Measurements from ENCODE around the gene ICAM5. TPM values are rescaled to one million over a fixed set of nuclear protein-coding genes. Genes with fewer than 3 reads are reported as not detected.
"Not testable (repeated sequence)": the region's sequence is repeated elsewhere in the genome, so short reads cannot be mapped to it uniquely, and the experiment has no call there.

ICAM5 gene
- total and polyA plus RNA-seq, 2 donors: 0.85 to 1.2 TPM

DNA sequence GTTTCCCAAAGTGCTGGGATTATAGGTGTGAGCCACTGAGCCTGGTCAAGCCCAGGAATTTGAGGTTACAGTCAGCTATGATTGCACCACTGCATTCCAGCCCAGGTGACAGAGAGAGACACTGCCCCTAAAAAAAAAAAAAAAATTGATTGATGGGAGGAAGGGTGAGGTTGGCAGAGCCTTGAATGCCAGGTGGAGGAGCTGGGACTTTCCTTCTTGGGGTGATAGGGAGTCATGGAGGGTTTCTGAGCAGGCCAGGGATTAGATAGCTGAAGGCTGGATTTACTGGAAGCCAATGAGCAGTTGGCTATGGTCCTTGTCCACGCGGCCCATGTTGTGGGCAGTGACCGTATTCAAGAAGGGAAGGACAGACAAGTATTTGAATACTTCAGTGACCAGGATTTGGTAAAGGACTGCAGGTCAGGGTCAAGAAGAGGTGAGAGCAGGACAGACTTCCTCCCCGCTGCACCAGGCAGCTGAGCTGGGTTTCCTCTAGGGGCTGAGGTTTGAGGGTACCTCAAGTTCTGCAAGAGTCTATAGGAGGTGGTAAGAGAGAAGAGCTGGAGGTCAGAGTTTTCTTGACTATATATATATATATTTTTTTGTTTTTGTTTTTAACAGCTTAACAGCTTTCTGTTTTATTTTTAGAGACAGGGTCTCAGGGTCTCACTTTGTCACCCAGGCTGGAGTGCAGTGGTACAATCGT is 9.9 kb upstream of the ICAM5 start:
- H3K27ac ChIP-seq (ENCODE audit: low read depth in 1 of 2, low read length in 1 of 2): no peak overlapping the region
- H3K9me3 ChIP-seq (ENCODE audit: control insufficient read depth in 2 of 2, insufficient read depth in 1 of 2, low read length in 1 of 2): no peaks in the 10 kb centered on the region
- no peak overlapping the region for H3K4me3 ChIP-seq (ENCODE audit: low read length in 2 of 2)

DNA sequence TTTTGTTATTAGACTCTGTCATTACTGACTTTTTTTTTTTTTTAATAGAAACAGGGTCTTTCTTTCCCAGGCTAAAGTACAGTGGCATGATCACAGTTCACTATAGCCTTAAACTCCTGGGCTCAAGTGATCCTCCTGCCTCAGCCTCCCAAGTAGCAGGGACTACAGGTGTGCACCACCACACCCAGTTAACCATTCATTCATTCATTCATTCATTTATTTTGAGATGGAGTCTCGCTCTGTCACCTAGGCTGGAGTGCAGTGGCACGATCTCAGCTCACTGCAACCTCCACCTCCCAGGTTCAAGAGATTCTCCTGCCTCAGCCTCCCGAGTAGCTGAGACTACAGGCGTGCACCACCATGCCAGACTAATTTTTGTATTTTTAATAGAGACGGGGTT is 7.7 kb upstream of the ICAM5 start:
- 94% methylated on average over 5 of the region's 5 CpGs for WGBS
- DNase-seq (ENCODE audit: low read depth in 6 of 9, low spot score in 9 of 9); H3K27ac ChIP-seq (ENCODE audit: low read depth in 1 of 2, low read length in 1 of 2); H3K9me3 ChIP-seq (ENCODE audit: control insufficient read depth in 2 of 2, insufficient read depth in 1 of 2, low read length in 1 of 2); H3K4me3 ChIP-seq (ENCODE audit: low read length in 2 of 2): not testable (repeated sequence)
- Histone ChIP-seq H3K4me1 (ENCODE audit: control insufficient read depth in 2 of 2, insufficient read depth in 2 of 2, low read length in 2 of 2) (peaks cover 7 to 22% of the 10 kb centered on the region in 2 donors), H3K27me3 (ENCODE audit: control insufficient read depth in 2 of 2, insufficient read depth in 1 of 2, low read length in 1 of 2) (peaks cover 11 to 18% of the 10 kb centered on the region in 2 donors), H3K36me3 (ENCODE audit: control insufficient read depth in 2 of 2, insufficient read depth in 2 of 2, low read length in 1 of 2) (peaks cover 0 to 23% of the 10 kb centered on the region in 2 donors)

More for the DNA sequence above, 9.9 kb upstream of the ICAM5 start:
- Histone ChIP-seq H3K4me1 (ENCODE audit: control insufficient read depth in 2 of 2, insufficient read depth in 2 of 2, low read length in 2 of 2) (peaks cover 0 to 2% of the 10 kb centered on the region in 2 donors), H3K27me3 (ENCODE audit: control insufficient read depth in 2 of 2, insufficient read depth in 1 of 2, low read length in 1 of 2) (peaks cover 0 to 4% of the 10 kb centered on the region in 2 donors), H3K36me3 (ENCODE audit: control insufficient read depth in 2 of 2, insufficient read depth in 2 of 2, low read length in 1 of 2) (peaks cover 0 to 13% of the 10 kb centered on the region in 2 donors)
- no peak for DNase-seq (ENCODE audit: low read depth in 6 of 9, low spot score in 9 of 9)
- 44% methylated on average over 5 of the region's 5 CpGs for WGBS

DNA sequence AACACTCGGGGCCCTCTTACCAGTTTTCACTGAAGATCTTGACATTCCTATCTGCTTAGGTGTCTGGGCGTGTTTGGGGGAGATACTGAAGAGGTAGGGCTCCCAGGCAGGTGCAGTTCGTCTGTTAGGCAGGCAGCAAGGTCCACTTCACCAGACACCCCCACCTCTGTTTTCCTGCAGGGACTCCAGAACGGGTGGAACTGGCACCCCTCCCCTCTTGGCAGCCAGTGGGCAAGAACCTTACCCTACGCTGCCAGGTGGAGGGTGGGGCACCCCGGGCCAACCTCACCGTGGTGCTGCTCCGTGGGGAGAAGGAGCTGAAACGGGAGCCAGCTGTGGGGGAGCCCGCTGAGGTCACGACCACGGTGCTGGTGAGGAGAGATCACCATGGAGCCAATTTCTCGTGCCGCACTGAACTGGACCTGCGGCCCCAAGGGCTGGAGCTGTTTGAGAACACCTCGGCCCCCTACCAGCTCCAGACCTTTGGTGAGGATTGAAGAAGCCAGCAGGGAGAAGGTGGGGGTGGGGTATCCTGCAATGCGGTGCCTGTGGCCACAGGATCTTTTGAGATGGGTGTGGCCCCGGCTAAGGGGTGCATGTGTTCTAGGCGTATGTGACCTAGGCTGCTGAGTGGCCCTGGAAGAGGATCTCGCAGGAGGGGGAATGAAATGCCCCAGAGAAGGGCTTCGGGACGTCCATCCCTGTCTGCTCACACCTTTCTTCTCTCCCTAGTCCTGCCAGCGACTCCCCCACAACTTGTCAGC is 6.3 kb upstream of the ICAM5 start:
- Histone ChIP-seq H3K4me3 (ENCODE audit: low read length in 2 of 2) (no peak overlapping the region), H3K9me3 (ENCODE audit: control insufficient read depth in 2 of 2, insufficient read depth in 1 of 2, low read length in 1 of 2) (peaks cover 0 to 16% of the 10 kb centered on the region in 2 donors), H3K4me1 (ENCODE audit: control insufficient read depth in 2 of 2, insufficient read depth in 2 of 2, low read length in 2 of 2) (peaks cover 15 to 33% of the 10 kb centered on the region in 2 donors), H3K27me3 (ENCODE audit: control insufficient read depth in 2 of 2, insufficient read depth in 1 of 2, low read length in 1 of 2) (peaks cover 25 to 32% of the 10 kb centered on the region in 2 donors), H3K27ac (ENCODE audit: low read depth in 1 of 2, low read length in 1 of 2) (no peak overlapping the region), H3K36me3 (ENCODE audit: control insufficient read depth in 2 of 2, insufficient read depth in 2 of 2, low read length in 1 of 2) (peaks cover 0 to 23% of the 10 kb centered on the region in 2 donors)
- no peak for DNase-seq (ENCODE audit: low read depth in 6 of 9, low spot score in 9 of 9)
- WGBS: 92% methylated on average over 23 of the region's 23 CpGs

DNA sequence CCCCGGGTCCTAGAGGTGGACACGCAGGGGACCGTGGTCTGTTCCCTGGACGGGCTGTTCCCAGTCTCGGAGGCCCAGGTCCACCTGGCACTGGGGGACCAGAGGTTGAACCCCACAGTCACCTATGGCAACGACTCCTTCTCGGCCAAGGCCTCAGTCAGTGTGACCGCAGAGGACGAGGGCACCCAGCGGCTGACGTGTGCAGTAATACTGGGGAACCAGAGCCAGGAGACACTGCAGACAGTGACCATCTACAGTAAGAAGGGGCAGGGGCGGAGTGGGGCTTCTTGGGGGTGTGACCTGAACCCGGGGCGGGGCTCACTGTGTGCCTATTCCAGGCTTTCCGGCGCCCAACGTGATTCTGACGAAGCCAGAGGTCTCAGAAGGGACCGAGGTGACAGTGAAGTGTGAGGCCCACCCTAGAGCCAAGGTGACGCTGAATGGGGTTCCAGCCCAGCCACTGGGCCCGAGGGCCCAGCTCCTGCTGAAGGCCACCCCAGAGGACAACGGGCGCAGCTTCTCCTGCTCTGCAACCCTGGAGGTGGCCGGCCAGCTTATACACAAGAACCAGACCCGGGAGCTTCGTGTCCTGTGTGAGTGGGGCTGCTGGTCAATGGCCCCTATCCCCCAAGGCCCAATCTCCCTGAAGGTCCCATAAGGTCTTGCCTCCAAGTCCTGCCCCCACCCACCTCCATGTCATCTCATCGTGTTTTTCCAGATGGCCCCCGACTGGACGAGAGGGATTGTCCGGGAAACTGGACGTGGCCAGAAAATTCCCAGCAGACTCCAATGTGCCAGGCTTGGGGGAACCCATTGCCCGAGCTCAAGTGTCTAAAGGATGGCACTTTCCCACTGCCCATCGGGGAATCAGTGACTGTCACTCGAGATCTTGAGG is 5.4 kb upstream of the ICAM5 start:
- 96% methylated on average over 34 of the region's 34 CpGs for WGBS
- no peak overlapping the region for H3K4me3 ChIP-seq (ENCODE audit: low read length in 2 of 2)
- no peak for DNase-seq (ENCODE audit: low read depth in 6 of 9, low spot score in 9 of 9)
- peaks cover 0 to 24% of the 10 kb centered on the region in 2 donors for H3K9me3 ChIP-seq (ENCODE audit: control insufficient read depth in 2 of 2, insufficient read depth in 1 of 2, low read length in 1 of 2)
- no peak overlapping the region for H3K27ac ChIP-seq (ENCODE audit: low read depth in 1 of 2, low read length in 1 of 2)
- peaks cover 33 to 40% of the 10 kb centered on the region in 2 donors for H3K27me3 ChIP-seq (ENCODE audit: control insufficient read depth in 2 of 2, insufficient read depth in 1 of 2, low read length in 1 of 2)
- peaks cover 21 to 42% of the 10 kb centered on the region in 2 donors for H3K4me1 ChIP-seq (ENCODE audit: control insufficient read depth in 2 of 2, insufficient read depth in 2 of 2, low read length in 2 of 2)
- H3K36me3 ChIP-seq (ENCODE audit: control insufficient read depth in 2 of 2, insufficient read depth in 2 of 2, low read length in 1 of 2): peaks cover 0 to 23% of the 10 kb centered on the region in 2 donors

DNA sequence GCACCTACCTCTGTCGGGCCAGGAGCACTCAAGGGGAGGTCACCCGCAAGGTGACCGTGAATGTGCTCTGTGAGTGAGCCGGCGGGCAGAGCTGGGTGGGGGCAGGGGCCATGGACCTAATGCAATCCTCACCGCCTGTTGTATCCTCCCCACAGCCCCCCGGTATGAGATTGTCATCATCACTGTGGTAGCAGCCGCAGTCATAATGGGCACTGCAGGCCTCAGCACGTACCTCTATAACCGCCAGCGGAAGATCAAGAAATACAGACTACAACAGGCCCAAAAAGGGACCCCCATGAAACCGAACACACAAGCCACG is 4.8 kb upstream of the ICAM5 start:
- Histone ChIP-seq H3K36me3 (ENCODE audit: control insufficient read depth in 2 of 2, insufficient read depth in 2 of 2, low read length in 1 of 2) (peaks cover 0 to 23% of the 10 kb centered on the region in 2 donors), H3K4me3 (ENCODE audit: low read length in 2 of 2) (no peak overlapping the region), H3K9me3 (ENCODE audit: control insufficient read depth in 2 of 2, insufficient read depth in 1 of 2, low read length in 1 of 2) (peaks cover 0 to 26% of the 10 kb centered on the region in 2 donors), H3K27ac (ENCODE audit: low read depth in 1 of 2, low read length in 1 of 2) (no peak overlapping the region), H3K27me3 (ENCODE audit: control insufficient read depth in 2 of 2, insufficient read depth in 1 of 2, low read length in 1 of 2) (peaks cover 39 to 46% of the 10 kb centered on the region in 2 donors), H3K4me1 (ENCODE audit: control insufficient read depth in 2 of 2, insufficient read depth in 2 of 2, low read length in 2 of 2) (peaks cover 22 to 48% of the 10 kb centered on the region in 2 donors)
- no peak for DNase-seq (ENCODE audit: low read depth in 6 of 9, low spot score in 9 of 9)
- WGBS: 97% methylated on average over 13 of the region's 13 CpGs

DNA sequence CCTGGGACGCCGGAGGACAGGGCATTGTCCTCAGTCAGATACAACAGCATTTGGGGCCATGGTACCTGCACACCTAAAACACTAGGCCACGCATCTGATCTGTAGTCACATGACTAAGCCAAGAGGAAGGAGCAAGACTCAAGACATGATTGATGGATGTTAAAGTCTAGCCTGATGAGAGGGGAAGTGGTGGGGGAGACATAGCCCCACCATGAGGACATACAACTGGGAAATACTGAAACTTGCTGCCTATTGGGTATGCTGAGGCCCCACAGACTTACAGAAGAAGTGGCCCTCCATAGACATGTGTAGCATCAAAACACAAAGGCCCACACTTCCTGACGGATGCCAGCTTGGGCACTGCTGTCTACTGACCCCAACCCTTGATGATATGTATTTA is 4.4 kb upstream of the ICAM5 start:
- 96% methylated on average over 4 of the region's 4 CpGs for WGBS
- Histone ChIP-seq H3K36me3 (ENCODE audit: control insufficient read depth in 2 of 2, insufficient read depth in 2 of 2, low read length in 1 of 2) (peaks cover 0 to 23% of the 10 kb centered on the region in 2 donors), H3K4me1 (ENCODE audit: control insufficient read depth in 2 of 2, insufficient read depth in 2 of 2, low read length in 2 of 2) (peaks cover 22 to 53% of the 10 kb centered on the region in 2 donors), H3K4me3 (ENCODE audit: low read length in 2 of 2) (no peak overlapping the region), H3K9me3 (ENCODE audit: control insufficient read depth in 2 of 2, insufficient read depth in 1 of 2, low read length in 1 of 2) (peaks cover 0 to 30% of the 10 kb centered on the region in 2 donors), H3K27ac (ENCODE audit: low read depth in 1 of 2, low read length in 1 of 2) (no peak overlapping the region), H3K27me3 (ENCODE audit: control insufficient read depth in 2 of 2, insufficient read depth in 1 of 2, low read length in 1 of 2) (peaks cover 44 to 51% of the 10 kb centered on the region in 2 donors)
- DNase-seq (ENCODE audit: low read depth in 6 of 9, low spot score in 9 of 9): no peak

DNA sequence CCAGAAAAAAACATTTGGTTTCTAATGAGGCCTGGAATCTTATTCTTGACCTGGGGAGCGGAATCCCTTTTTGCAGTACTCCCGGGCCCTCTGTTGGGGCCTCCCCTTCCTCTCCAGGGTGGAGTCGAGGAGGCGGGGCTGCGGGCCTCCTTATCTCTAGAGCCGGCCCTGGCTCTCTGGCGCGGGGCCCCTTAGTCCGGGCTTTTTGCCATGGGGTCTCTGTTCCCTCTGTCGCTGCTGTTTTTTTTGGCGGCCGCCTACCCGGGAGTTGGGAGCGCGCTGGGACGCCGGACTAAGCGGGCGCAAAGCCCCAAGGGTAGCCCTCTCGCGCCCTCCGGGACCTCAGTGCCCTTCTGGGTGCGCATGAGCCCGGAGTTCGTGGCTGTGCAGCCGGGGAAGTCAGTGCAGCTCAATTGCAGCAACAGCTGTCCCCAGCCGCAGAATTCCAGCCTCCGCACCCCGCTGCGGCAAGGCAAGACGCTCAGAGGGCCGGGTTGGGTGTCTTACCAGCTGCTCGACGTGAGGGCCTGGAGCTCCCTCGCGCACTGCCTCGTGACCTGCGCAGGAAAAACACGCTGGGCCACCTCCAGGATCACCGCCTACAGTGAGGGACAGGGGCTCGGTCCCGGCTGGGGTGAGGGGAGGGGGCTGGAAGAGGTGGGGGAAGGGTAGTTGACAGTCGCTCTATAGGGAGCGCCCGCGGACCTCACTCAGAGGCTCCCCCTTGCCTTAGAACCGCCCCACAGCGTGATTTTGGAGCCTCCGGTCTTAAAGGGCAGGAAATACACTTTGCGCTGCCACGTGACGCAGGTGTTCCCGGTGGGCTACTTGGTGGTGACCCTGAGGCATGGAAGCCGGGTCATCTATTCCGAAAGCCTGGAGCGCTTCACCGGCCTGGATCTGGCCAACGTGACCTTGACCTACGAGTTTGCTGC is 2.7 kb upstream of the ICAM5 start, which contains the start of gene ICAM4:
Gene ICAM4 (plus strand): TSS at position 153 of the 935 bp plus-strand sequence. CDS start 58 bp downstream, at position 211.
- WGBS: 2% methylated on average over 59 of the region's 59 CpGs
- DNase-seq (ENCODE audit: low read depth in 6 of 9, low spot score in 9 of 9): peak in 1 of 9 donors; percentile 74
- Histone ChIP-seq H3K36me3 (ENCODE audit: control insufficient read depth in 2 of 2, insufficient read depth in 2 of 2, low read length in 1 of 2) (peaks cover 0 to 23% of the 10 kb centered on the region in 2 donors), H3K27ac (ENCODE audit: low read depth in 1 of 2, low read length in 1 of 2) (peak within 1 kb of the TSS; percentile 4 to 22), H3K27me3 (ENCODE audit: control insufficient read depth in 2 of 2, insufficient read depth in 1 of 2, low read length in 1 of 2) (peaks cover 61 to 68% of the 10 kb centered on the region in 2 donors), H3K4me1 (ENCODE audit: control insufficient read depth in 2 of 2, insufficient read depth in 2 of 2, low read length in 2 of 2) (peaks cover 33 to 69% of the 10 kb centered on the region in 2 donors), H3K4me3 (ENCODE audit: low read length in 2 of 2) (peak within 1 kb of the TSS; percentile 19 to 29), H3K9me3 (ENCODE audit: control insufficient read depth in 2 of 2, insufficient read depth in 1 of 2, low read length in 1 of 2) (peaks cover 0 to 39% of the 10 kb centered on the region in 2 donors)

DNA sequence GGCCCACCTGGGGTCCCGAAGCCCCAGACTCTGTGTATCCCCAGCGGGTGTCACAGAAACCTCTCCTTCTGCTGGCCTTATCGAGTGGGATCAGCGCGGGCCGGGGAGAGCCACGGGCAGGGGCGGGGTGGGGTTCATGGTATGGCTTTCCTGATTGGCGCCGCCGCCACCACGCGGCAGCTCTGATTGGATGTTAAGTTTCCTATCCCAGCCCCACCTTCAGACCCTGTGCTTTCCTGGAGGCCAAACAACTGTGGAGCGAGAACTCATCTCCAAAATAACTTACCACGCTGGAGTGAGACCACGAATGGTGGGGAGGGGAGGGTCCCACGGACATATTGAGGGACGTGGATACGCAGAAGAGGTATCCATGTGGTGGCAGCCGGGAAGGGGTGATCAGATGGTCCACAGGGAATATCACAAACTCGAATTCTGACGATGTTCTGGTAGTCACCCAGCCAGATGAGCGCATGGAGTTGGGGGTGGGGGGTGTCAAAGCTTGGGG is 1.0 kb upstream of the ICAM5 start:
- WGBS: 1% methylated on average over 23 of the region's 23 CpGs
- Histone ChIP-seq H3K4me3 (ENCODE audit: low read length in 2 of 2) (peak overlapping the region; percentile 3 to 33), H3K27ac (ENCODE audit: low read depth in 1 of 2, low read length in 1 of 2) (no peak overlapping the region), H3K27me3 (ENCODE audit: control insufficient read depth in 2 of 2, insufficient read depth in 1 of 2, low read length in 1 of 2) (peaks cover 77 to 82% of the 10 kb centered on the region in 2 donors), H3K4me1 (ENCODE audit: control insufficient read depth in 2 of 2, insufficient read depth in 2 of 2, low read length in 2 of 2) (peaks cover 40 to 83% of the 10 kb centered on the region in 2 donors), H3K9me3 (ENCODE audit: control insufficient read depth in 2 of 2, insufficient read depth in 1 of 2, low read length in 1 of 2) (peaks cover 2 to 56% of the 10 kb centered on the region in 2 donors), H3K36me3 (ENCODE audit: control insufficient read depth in 2 of 2, insufficient read depth in 2 of 2, low read length in 1 of 2) (peaks cover 0 to 18% of the 10 kb centered on the region in 2 donors)
- peak in 2 of 9 donors; percentile 50 to 71 for DNase-seq (ENCODE audit: low read depth in 6 of 9, low spot score in 9 of 9)

All from thymus (tissue), 11 donors.